IMR-90 (cell line): ENCODE measurements around the gene NLRP3. TPM values are rescaled to one million over a fixed set of nuclear protein-coding genes. Genes with fewer than 3 reads are reported as not detected.

ENCODE experiments used
- ATAC-seq: fragments of 200-7000 bp; cut with Tn5 transposase; 2 replicates; pipeline ENCODE4 v1.9.1; 2020; ENCODE audit warnings: low read depth, mild to moderate bottlenecking, moderate library complexity
- BruUV-seq: library from RNA; stranded (reverse); fragments of 400-500 nt; replicated peaks from 2 replicates; lab custom pipeline; 2021; lab: Mats Ljungman, UMichigan
- CTCF ChIA-PET: fragments of 300-600 bp; formaldehyde crosslinking; extraction: SDS; loops from one replicate; lab custom pipeline; 2021; ENCODE audit warnings: antibody characterized with exemption; lab: Yijun Ruan, JAX
- POLR2A ChIA-PET: fragments of 300-600 bp; sonication (Branson Sonifier 250); formaldehyde crosslinking; loops from one replicate; lab custom pipeline; 2022; ENCODE audit warnings: antibody characterized with exemption; ENCODE audit not compliant: unreplicated experiment; lab: Charles Lee
- DNase-seq: peaks from one replicate; pipeline ENCODE4 v3.0.0; 2013
- H2AFZ ChIP-seq: replicated peaks from 2 replicates; pipeline ENCODE3; 2013; ENCODE audit warnings: low read length, mild to moderate bottlenecking; ENCODE audit not compliant: poor library complexity
- H2AK5ac ChIP-seq: 2 replicates; pipeline ENCODE4 v1.6.1; 2013; ENCODE audit warnings: low read depth, low read length, inconsistent platforms
- H2AK9ac ChIP-seq: replicated peaks from 2 replicates; pipeline ENCODE3; 2013; ENCODE audit warnings: mild to moderate bottlenecking, low read depth, low read length, moderate library complexity; ENCODE audit not compliant: poor library complexity
- H2BK120ac ChIP-seq: 2 replicates; pipeline ENCODE4 v1.6.1; 2013; ENCODE audit warnings: low read depth, low read length, inconsistent platforms
- H2BK15ac ChIP-seq: 3 replicates; pipeline ENCODE4 v1.6.1; 2013; ENCODE audit warnings: low read depth, low read length, inconsistent platforms
- H2BK20ac ChIP-seq: 2 replicates; pipeline ENCODE4 v1.6.1; 2013; ENCODE audit warnings: low read depth, mild to moderate bottlenecking, inconsistent platforms, low read length, moderate library complexity
- H2BK5ac ChIP-seq: 2 replicates; pipeline ENCODE4 v1.6.1; 2013; ENCODE audit warnings: mild to moderate bottlenecking, low read depth, low read length, inconsistent platforms; ENCODE audit not compliant: poor library complexity, severe bottlenecking
- H3K14ac ChIP-seq: replicated peaks from 2 replicates; pipeline ENCODE4 v1.6.1; 2013; ENCODE audit warnings: low read depth, low read length, inconsistent platforms
- H3K18ac ChIP-seq: 2 replicates; pipeline ENCODE4 v1.6.1; 2013; ENCODE audit warnings: low read depth, low read length, control low read depth
- H3K23ac ChIP-seq: 2 replicates; pipeline ENCODE4 v1.6.1; 2013; ENCODE audit warnings: low read depth, low read length, inconsistent platforms
- H3K27ac ChIP-seq: 2 replicates; pipeline ENCODE4 v1.5.1; 2013; ENCODE audit warnings: mild to moderate bottlenecking, control low read depth, low read length; ENCODE audit not compliant: insufficient read depth
- H3K27me3 ChIP-seq: 2 replicates; pipeline ENCODE4 v1.6.1; 2013; ENCODE audit warnings: low read length; ENCODE audit not compliant: control insufficient read depth, insufficient read depth
- H3K36me3 ChIP-seq: 2 replicates; pipeline ENCODE4 v1.6.1; 2013; ENCODE audit warnings: low read length, mixed read lengths; ENCODE audit not compliant: control insufficient read depth, insufficient read depth
- H3K4ac ChIP-seq: 2 replicates; pipeline ENCODE4 v1.6.1; 2013; ENCODE audit warnings: low read depth, low read length, inconsistent platforms
- H3K4me1 ChIP-seq: 2 replicates; pipeline ENCODE4 v1.6.1; 2013; ENCODE audit warnings: low read length, mixed read lengths; ENCODE audit not compliant: control insufficient read depth, insufficient read depth
- H3K4me2 ChIP-seq: 2 replicates; pipeline ENCODE4 v1.6.1; 2013; ENCODE audit warnings: low read depth, mild to moderate bottlenecking, control low read depth, low read length, moderate library complexity
- H3K4me3 ChIP-seq: 2 replicates; pipeline ENCODE4 v1.5.1; 2013; ENCODE audit warnings: low read depth, mild to moderate bottlenecking, control low read depth, low read length, moderate library complexity; ENCODE audit not compliant: insufficient read depth
- H3K56ac ChIP-seq: 2 replicates; pipeline ENCODE4 v1.6.1; 2013; ENCODE audit warnings: low read length, inconsistent platforms; ENCODE audit not compliant: insufficient read depth; ENCODE audit errors: extremely low read depth
- H3K79me1 ChIP-seq, 2 experiments: 2 replicates each; pipeline ENCODE4 v1.6.1; 2013; ENCODE audit warnings: low read length in 2 of 2, inconsistent platforms in 1 of 2, low read depth in 1 of 2
- H3K9ac ChIP-seq: 2 replicates; pipeline ENCODE4 v1.6.1; 2013; ENCODE audit warnings: low read depth, low read length, control low read depth
- H3K9me1 ChIP-seq: 2 replicates; pipeline ENCODE4 v1.6.1; 2013; ENCODE audit warnings: low read length, inconsistent platforms; ENCODE audit not compliant: insufficient read depth
- H3K9me3 ChIP-seq: 2 replicates; pipeline ENCODE4 v1.6.1; 2013; ENCODE audit warnings: low read length; ENCODE audit not compliant: control insufficient read depth, insufficient read depth
- H4K20me1 ChIP-seq: 2 replicates; pipeline ENCODE4 v1.6.1; 2013; ENCODE audit warnings: low read length, inconsistent platforms; ENCODE audit not compliant: insufficient read depth
- H4K5ac ChIP-seq: 2 replicates; pipeline ENCODE4 v1.6.1; 2013; ENCODE audit warnings: mild to moderate bottlenecking, low read depth, low read length, control low read depth
- H4K8ac ChIP-seq, 2 experiments: 2 replicates each; pipeline ENCODE4 v1.6.1; 2013; ENCODE audit warnings: low read depth in 2 of 2, low read length in 2 of 2, control low read depth in 1 of 2, inconsistent platforms in 1 of 2
- H4K91ac ChIP-seq: 2 replicates; pipeline ENCODE4 v1.6.1; 2013; ENCODE audit warnings: low read depth, low read length, inconsistent platforms; ENCODE audit not compliant: insufficient read depth
- RAD21 ChIP-seq: IDR thresholded peaks from 2 replicates; pipeline ENCODE4 v1.6.1; 2012; ENCODE audit warnings: low read length, improper control_type of control experiment
- SMC3 ChIP-seq: fragments of 150-350 bp; IDR thresholded peaks from 2 replicates; pipeline ENCODE4 v1.6.1; 2016; ENCODE audit warnings: low read depth, mild to moderate bottlenecking, antibody characterized with exemption, low read length, moderate library complexity
- dilution Hi-C: fragments of 300-500 bp; cut with HindIII; formaldehyde crosslinking; loops from one replicate; pipeline ENCODE4 v1.14.3; 2018; ENCODE audit warnings: low sequenced_read_pairs; ENCODE audit not compliant: unreplicated experiment
- in situ Hi-C: fragments of 300-500 bp; cut with MboI; formaldehyde crosslinking; loops from 3 replicates; pipeline ENCODE4 v1.14.3; 2019; ENCODE audit warnings: low sequenced_read_pairs, inconsistent platforms, mixed read lengths
- intact Hi-C: fragments of 100-400 bp; cut with micrococcal nuclease; formaldehyde crosslinking; loops from 2 replicates; pipeline ENCODE4 v1.10.0; 2022
- polyA plus RNA-seq, 3 experiments: library from polyadenylated mRNA; depleted of rRNA; stranded (reverse); fragments of >200 nt; gene quantifications; 2 replicates each; pipeline ENCODE4 v1.2.3, GENCODE V29; 2012; ENCODE audit warnings: low replicate concordance in 1 of 3
- total RNA-seq: library from RNA; depleted of rRNA; stranded (reverse); fragments of >200 nt; gene quantifications from 2 replicates; pipeline ENCODE4 v1.2.3, GENCODE V29; 2012
- TF ChIP-seq, protein P1 (sequence below): conservative IDR thresholded peaks from 2 replicates; pipeline ENCODE4 v1.5.1; 2012; ENCODE audit warnings: mild to moderate bottlenecking, low read depth, low read length, improper control_type of control experiment
- TF ChIP-seq, protein P2 (sequence below): fragments of 150-350 bp; IDR thresholded peaks from 2 replicates; pipeline ENCODE4 v1.6.1; 2017; ENCODE audit warnings: mild to moderate bottlenecking, antibody characterized with exemption, low read length, low read depth

NLRP3 gene
- total and polyA plus RNA-seq, 2 of the 4 experiments (the other 2 are of a cell fraction): 0.18 TPM; not detected in 1

DNA sequence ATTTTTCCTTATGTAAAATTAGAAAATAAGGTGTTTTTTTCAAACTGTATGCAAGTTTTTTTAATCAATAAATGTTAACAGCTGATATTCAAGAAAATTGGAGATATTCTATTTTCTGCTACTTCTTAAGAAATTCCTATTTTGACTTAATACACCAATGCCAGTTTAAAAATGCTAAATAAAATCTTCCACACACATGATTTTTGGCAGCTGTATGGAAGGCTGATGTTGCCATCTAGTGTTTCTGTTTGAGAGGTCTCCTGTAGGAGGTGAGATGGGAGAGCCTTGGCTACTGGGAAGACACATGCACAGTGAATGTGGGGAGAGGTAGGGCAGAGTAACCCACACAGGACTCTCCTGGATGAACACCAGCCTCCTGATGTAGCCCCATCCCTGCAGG, 71.1 kb downstream of the NLRP3 start:
- no peak overlapping the region for H3K23ac ChIP-seq
- H2BK120ac ChIP-seq: no peak overlapping the region
- H4K5ac ChIP-seq: no peak overlapping the region
- H2AK5ac ChIP-seq: no peak overlapping the region
- TF ChIP-seq SMC3 (peak; percentile 27; the same call in 1 of the 2 replicates), RAD21 (peak; percentile 47)
- TF ChIP-seq, protein P1, sequence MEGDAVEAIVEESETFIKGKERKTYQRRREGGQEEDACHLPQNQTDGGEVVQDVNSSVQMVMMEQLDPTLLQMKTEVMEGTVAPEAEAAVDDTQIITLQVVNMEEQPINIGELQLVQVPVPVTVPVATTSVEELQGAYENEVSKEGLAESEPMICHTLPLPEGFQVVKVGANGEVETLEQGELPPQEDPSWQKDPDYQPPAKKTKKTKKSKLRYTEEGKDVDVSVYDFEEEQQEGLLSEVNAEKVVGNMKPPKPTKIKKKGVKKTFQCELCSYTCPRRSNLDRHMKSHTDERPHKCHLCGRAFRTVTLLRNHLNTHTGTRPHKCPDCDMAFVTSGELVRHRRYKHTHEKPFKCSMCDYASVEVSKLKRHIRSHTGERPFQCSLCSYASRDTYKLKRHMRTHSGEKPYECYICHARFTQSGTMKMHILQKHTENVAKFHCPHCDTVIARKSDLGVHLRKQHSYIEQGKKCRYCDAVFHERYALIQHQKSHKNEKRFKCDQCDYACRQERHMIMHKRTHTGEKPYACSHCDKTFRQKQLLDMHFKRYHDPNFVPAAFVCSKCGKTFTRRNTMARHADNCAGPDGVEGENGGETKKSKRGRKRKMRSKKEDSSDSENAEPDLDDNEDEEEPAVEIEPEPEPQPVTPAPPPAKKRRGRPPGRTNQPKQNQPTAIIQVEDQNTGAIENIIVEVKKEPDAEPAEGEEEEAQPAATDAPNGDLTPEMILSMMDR: peak; percentile 47
- TF ChIP-seq, protein P2, sequence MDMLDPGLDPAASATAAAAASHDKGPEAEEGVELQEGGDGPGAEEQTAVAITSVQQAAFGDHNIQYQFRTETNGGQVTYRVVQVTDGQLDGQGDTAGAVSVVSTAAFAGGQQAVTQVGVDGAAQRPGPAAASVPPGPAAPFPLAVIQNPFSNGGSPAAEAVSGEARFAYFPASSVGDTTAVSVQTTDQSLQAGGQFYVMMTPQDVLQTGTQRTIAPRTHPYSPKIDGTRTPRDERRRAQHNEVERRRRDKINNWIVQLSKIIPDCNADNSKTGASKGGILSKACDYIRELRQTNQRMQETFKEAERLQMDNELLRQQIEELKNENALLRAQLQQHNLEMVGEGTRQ: no peak
- H4K20me1 ChIP-seq: no peaks in the 10 kb centered on the region
- no peak overlapping the region for H3K4me2 ChIP-seq
- BruUV-seq: no TSS peak
- H2AK9ac ChIP-seq: no peak overlapping the region
- intact Hi-C loops: loop anchor here (1.0 kb wide), 2 partner anchors 97 to 113 kb away; no protein-coding TSS in a partner anchor
- H3K14ac ChIP-seq: no peak overlapping the region
- no peak overlapping the region for H2AFZ ChIP-seq
- no peak overlapping the region for H3K4ac ChIP-seq
- in situ Hi-C loops: no loop called here
- no peak overlapping the region for H2BK20ac ChIP-seq
- H3K18ac ChIP-seq: no peak overlapping the region
- ChIA-PET CTCF (interaction anchor here (0.6 kb wide), 1 partner anchor 377 kb away, joined by 5 read pairs; no protein-coding TSS in a partner anchor), POLR2A (no interaction called here)
- H3K4me3 ChIP-seq: no peak overlapping the region
- no peaks in the 10 kb centered on the region for H3K36me3 ChIP-seq
- no peaks in the 10 kb centered on the region for H3K4me1 ChIP-seq
- H3K56ac ChIP-seq: no peak overlapping the region
- DNase-seq (peak; percentile 34), ATAC-seq (peak; percentile 81)
- no peak overlapping the region for H4K8ac ChIP-seq
- H3K79me1 ChIP-seq: no peaks in the 10 kb centered on the region
- no peaks in the 10 kb centered on the region for H3K27me3 ChIP-seq
- H3K27ac ChIP-seq: no peak overlapping the region
- H3K9ac ChIP-seq: no peak overlapping the region
- H3K9me1 ChIP-seq: no peaks in the 10 kb centered on the region
- no peak overlapping the region for H4K91ac ChIP-seq
- H2BK15ac ChIP-seq: no peak overlapping the region
- dilution Hi-C loops: no loop called here
- H3K9me3 ChIP-seq: peaks cover 10% of the 10 kb centered on the region
- no peak overlapping the region for H2BK5ac ChIP-seq
